Neuron (in vitro differentiated cells): ENCODE measurements around the gene LIMS3.
"Not testable (repeated sequence)": the region's sequence is repeated elsewhere in the genome, so short reads cannot be mapped to it uniquely, and the experiment has no call there.

Experiments
- H2AFZ ChIP-seq: one replicate; pipeline ENCODE4 v1.6.1; 2013; ENCODE audit warnings: low read depth, mild to moderate bottlenecking, inconsistent platforms, low read length, moderate library complexity
- H3K27me3 ChIP-seq: one replicate; pipeline ENCODE4 v1.6.1; 2013; ENCODE audit warnings: low read length; ENCODE audit not compliant: insufficient read depth
- H3K36me3 ChIP-seq: one replicate; pipeline ENCODE4 v1.6.1; 2013; ENCODE audit warnings: low read length; ENCODE audit not compliant: insufficient read depth
- H3K4me1 ChIP-seq: one replicate; pipeline ENCODE4 v1.6.1; 2013; ENCODE audit warnings: low read length; ENCODE audit not compliant: insufficient read depth
- H3K4me3 ChIP-seq: 2 replicates; pipeline ENCODE4 v1.5.1; 2013; ENCODE audit warnings: mild to moderate bottlenecking, low read length, moderate library complexity
- H3K9me3 ChIP-seq: one replicate; pipeline ENCODE4 v1.6.1; 2013; ENCODE audit warnings: low read length

LIMS3 gene

DNA sequence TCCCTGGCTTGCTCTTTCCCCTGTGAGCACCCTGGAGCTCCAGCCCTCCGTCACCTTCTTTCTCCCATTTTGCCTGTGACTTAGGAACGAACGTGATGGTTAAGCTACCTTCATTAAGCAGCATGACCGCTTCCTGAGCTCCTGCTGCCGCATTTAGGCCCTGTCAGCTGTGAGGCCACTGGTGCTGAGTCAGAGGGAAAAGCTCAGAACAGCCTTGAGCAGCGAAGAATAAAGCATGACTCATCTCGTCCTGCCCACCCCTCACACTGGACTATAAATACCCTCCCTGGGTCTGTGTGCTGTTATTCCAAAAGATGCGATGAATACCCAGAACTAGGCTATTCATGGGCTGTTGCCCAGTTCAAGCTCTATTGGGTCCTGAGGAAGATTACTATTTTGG, 7.3 kb downstream of the LIMS3 start:
- not testable (repeated sequence) for H3K36me3 ChIP-seq, H3K4me3 ChIP-seq, H3K27me3 ChIP-seq, H3K9me3 ChIP-seq, H2AFZ ChIP-seq, H3K4me1 ChIP-seq

DNA sequence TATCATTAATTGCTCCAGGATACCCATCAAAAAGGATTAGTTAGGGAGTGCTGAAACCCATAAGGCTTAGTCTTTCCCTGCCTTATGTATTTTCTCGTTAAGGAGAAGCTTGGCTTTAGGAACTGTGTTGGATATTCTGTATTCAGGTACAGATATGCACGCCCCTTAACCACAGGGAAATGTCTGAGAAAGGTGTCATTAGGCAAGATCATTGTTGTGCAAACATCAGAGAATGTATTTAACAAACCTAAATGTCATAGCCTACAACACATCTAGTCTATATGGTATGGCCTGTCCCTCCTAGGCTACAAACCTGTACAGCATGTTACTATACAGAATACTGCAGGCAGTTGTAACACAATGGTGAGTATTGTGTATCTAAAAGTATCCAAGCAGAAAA, 10.1 kb downstream of the LIMS3 start:
- not testable (repeated sequence) for H3K9me3 ChIP-seq, H3K4me3 ChIP-seq, H3K36me3 ChIP-seq, H3K4me1 ChIP-seq, H3K27me3 ChIP-seq, H2AFZ ChIP-seq

DNA sequence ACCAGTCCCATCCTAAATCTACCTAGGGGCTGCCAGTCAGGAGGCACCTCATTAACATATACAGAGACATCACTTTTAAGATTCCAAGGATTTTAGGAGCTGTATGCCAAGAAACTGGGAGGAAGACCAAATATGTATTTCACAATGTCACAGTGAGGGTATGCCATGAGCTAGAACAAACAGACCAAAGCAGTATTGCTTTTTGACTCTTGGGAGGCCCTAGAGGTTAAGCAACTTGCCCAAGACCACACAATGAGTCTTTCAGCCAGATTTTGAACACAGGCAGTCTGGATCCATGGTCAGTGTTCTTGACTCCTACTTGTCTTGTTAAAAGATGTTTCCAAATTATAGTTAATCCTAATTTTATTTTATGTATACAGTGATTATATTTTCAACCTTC, 12.3 kb downstream of the LIMS3 start:
- H3K36me3 ChIP-seq, H3K9me3 ChIP-seq, H3K4me1 ChIP-seq, H2AFZ ChIP-seq, H3K27me3 ChIP-seq, H3K4me3 ChIP-seq: not testable (repeated sequence)

DNA sequence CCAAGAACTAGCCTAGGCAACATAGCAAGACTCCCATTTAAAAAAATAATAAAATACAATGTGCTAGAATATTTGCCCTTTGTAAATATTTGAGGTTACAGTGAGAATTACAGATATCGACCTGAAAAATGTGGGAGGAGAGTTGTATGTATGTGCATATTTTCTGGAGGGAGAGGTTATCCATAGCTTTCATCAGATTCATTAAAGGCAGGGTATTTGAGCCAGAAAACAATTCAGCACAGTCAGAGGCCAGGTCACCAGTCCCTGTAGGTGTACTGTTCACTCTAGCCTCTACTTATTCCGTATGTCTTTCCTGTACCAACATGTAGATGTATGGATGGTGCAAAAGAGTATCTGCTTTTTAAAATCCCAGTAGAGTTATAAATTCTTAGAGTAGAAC, 15.4 kb downstream of the LIMS3 start:
- H2AFZ ChIP-seq, H3K27me3 ChIP-seq, H3K4me1 ChIP-seq, H3K9me3 ChIP-seq, H3K4me3 ChIP-seq, H3K36me3 ChIP-seq: not testable (repeated sequence)

DNA sequence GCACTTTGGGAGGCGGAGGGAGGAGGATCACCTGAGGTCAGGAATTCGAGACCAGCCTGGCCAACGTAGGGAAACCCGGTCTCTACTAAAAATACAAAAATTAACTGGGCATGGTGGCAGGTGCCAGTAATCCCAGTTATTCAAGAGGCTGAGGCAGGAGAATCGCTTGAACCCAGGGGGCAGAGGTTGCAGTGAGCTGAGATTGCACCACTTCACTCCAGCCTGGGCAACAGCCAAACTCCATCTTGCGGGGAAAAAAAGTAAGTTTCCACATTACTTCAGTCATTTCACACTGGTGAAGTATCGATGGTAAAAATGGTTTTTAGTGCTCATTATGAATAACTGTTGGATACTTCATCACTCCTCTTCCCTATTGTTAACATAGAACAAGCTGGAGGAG, 16.1 kb downstream of the LIMS3 start:
- not testable (repeated sequence) for H3K4me1 ChIP-seq, H3K36me3 ChIP-seq, H3K4me3 ChIP-seq, H3K27me3 ChIP-seq, H3K9me3 ChIP-seq, H2AFZ ChIP-seq

DNA sequence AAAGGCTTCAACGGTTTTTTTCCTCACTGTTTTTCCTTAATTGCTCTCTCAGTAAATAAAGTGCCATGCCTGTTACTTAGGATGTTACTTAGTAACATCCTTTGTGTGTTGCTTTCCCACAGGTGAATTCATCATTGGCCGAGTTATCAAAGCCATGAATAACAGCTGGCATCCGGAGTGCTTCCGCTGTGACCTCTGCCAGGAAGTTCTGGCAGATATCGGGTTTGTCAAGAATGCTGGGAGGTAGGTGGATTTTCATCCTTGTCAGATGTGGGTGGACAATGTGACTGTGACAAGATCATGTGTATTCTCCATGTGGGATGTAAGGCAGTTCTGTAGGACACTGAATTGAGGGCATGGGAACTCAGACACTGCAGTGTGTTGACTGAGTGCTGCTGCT, 17.3 kb downstream of the LIMS3 start:
- not testable (repeated sequence) for H2AFZ ChIP-seq, H3K4me3 ChIP-seq, H3K9me3 ChIP-seq, H3K36me3 ChIP-seq, H3K27me3 ChIP-seq, H3K4me1 ChIP-seq

DNA sequence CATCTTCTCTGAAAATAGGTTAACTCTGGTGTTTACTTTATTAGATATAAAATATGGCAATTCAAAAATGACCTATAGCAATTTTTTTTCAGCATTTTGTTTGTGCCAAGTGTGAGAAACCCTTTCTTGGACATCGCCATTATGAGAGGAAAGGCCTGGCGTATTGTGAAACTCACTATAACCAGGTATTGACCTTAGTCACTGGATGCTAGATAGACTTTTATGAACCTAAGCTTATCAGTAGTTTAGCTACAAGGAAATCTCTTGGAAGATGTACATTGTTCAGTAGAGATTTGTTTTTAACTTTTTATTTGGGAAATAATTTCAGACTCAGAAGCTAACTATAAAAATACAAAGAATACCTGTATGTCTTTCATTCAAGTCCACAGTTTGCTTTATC, 21.7 kb downstream of the LIMS3 start:
- H3K36me3 ChIP-seq, H3K4me1 ChIP-seq, H3K27me3 ChIP-seq, H3K9me3 ChIP-seq, H2AFZ ChIP-seq, H3K4me3 ChIP-seq: not testable (repeated sequence)

DNA sequence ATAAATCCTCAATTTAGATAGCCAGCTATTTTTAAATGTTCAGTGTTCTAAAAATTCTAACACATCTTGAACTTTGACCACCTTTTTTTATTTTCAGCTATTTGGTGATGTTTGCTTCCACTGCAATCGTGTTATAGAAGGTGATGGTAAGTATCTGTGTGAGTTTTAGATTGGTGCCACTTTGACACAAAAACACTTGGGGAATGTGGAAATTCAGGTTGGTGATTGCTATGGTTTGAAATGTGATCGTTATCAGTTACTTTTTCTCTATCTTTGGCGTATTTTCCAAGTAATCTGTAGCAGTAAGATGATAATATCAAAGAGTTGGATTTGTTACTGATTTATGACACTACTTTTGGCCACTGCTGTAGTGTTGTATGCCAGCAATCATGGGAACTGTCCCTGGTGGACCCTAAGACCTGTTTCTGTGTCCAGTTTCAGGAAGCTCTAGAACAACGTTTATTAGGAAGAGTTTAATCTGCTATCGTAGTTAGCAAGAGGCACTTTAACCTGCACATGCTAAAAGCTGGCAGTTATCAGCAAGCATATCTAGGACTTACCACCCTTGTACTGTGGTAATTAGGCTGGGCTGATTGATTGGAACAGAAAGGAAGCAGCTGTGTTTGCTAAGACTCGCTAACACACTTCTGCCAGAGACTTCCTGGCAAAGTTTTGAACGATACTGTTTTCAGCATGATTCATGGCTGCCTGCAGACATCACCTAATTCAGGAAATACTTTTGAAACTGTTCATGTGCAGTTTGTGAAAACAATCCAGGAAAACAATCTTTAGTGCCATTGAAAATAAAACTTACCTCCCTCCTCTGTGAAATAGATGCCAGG, 23.3 kb downstream of the LIMS3 start:
- H3K4me1 ChIP-seq, H2AFZ ChIP-seq, H3K4me3 ChIP-seq, H3K9me3 ChIP-seq, H3K36me3 ChIP-seq, H3K27me3 ChIP-seq: not testable (repeated sequence)

DNA sequence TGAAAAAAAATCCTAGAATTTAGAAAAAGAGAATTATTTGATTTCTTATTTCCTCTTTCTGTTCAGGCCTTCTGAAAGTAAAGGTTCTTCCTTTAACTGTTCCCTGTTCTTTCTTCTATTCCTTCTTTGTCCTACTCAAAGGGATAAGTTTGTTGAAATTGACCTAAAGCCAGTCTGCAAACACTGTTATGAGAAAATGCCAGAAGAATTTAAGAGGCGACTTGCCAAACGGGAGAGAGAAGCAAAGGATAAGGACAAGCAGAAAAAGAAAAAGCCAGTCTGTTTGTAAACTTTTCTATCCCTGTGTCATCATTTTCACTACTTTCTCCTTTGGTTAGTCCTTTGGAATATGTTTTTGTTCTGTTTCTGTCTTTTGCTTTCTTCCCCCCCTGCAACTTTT, 26.0 kb downstream of the LIMS3 start:
- not testable (repeated sequence) for H3K4me1 ChIP-seq, H3K27me3 ChIP-seq, H2AFZ ChIP-seq, H3K4me3 ChIP-seq, H3K9me3 ChIP-seq, H3K36me3 ChIP-seq

DNA sequence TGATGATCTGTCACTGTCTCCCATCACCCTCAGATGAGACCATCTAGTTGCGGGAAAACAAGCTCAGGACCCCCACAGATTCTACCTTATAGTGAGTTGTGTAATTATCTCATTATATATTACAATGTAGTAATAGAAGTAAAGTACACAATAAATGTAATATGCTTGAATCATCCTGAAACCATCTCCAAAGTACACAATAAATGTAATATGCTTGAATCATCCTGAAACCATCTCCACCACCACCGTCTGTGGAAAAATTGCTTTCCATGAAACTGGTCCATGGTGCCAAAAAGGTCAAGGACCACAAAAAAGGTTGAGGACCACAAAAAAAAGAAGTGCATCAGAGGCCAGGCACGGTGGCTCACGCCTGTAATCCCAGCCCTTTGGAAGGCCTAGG, 29.3 kb downstream of the LIMS3 start:
- H3K9me3 ChIP-seq, H3K4me1 ChIP-seq, H3K27me3 ChIP-seq, H3K36me3 ChIP-seq, H3K4me3 ChIP-seq, H2AFZ ChIP-seq: not testable (repeated sequence)

DNA sequence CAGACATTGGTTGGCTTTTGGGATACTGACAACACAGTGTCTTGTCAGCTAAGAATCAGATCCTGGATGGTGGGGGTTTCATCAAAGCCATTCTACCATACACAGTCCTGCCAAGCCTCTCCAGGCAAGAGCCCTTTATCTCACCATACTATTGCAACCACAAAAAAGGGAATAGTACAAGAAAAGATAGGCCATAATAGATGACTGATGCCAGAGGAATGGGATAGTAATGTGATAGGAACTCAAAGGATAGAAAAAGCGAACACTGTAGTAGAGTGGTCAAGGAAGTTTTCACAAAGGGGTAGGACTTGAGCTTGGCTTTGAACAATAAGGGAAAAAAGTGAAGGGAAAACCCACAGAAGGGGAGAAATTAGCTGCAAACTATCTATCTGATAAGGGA, 30.7 kb downstream of the LIMS3 start:
- H3K9me3 ChIP-seq, H2AFZ ChIP-seq, H3K27me3 ChIP-seq, H3K4me1 ChIP-seq, H3K36me3 ChIP-seq, H3K4me3 ChIP-seq: not testable (repeated sequence)

DNA sequence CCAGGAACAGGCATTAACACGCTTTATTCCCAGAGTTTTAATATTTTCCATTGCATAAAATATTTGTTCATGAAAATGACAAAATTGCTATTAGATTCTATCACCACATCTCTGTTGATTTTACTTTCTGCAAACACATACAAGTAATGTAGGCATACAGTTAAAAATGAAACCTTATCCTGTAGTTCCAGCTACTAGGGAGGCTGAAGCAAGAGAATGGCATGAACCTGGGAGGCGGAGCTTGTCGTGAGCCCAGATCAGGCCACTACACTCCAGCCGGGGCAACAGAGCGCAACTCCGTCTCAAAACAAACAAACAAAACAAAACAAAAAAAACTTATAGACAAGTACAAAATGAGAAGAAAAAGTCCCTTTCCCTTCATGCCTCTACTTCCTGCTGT, 38.0 kb downstream of the LIMS3 start:
- not testable (repeated sequence) for H3K36me3 ChIP-seq, H3K4me3 ChIP-seq, H2AFZ ChIP-seq, H3K27me3 ChIP-seq, H3K9me3 ChIP-seq, H3K4me1 ChIP-seq

DNA sequence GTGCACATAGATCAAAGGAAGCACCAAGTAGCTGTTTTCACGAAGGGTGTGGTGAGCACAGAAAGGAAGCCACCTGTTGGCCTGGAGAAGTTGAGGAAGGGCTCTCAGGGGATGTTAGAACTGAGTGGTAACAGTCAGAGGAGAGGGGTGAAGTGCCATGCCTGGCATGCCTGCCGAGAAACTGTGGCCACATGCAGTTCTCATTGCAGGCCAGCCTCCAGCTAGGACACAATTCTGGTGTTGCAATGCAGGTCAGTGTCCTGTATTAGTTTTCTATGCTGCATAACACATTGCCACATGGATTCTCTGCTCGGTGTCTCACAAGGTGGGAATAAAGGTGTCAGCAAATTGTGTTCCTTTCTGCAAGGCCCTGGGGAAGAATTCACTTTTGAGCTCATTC, 46.9 kb downstream of the LIMS3 start:
- not testable (repeated sequence) for H2AFZ ChIP-seq, H3K36me3 ChIP-seq, H3K9me3 ChIP-seq, H3K4me1 ChIP-seq, H3K4me3 ChIP-seq, H3K27me3 ChIP-seq

DNA sequence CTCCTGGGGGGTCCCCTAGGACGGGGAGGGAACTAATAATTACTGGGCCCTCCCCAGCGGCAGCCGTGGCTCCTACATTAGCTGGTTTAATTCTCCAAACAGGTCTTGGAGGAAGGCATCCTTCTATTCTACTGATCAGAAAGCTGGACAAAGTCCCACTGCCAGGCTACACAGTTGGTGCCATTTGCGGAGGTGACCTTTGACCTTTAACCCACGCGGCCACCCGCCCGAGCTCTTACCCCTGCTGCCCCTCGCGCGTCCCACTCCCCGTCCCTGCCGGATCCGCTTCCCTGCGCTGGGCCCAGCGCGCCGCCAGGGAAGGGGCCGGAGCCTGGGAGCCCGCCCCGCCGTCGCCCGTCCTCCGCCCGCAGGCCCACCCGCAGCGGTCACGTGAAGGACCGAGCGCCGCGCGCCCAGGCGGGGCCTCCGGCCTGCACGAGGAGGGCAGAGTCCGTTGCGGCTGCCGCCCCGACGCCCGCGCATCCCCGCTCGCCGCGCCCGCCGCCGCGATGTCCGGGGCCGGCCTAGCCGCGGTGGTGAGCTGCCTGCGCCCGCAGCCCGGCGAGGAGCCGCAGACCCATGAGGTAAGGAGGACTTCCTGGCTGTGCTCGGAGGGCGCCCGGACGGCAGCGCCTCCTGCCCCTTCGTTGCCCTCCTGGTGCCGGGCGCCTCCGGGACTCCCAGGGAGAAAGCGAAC, 48.9 kb downstream of the LIMS3 start:
- H3K4me1 ChIP-seq, H3K9me3 ChIP-seq, H3K27me3 ChIP-seq: not testable (repeated sequence)

More for the DNA sequence above, 48.9 kb downstream of the LIMS3 start:
- H2AFZ ChIP-seq, H3K36me3 ChIP-seq, H3K4me3 ChIP-seq: not testable (repeated sequence)
